Right lobe of liver (tissue), 6 donors: ENCODE data around the gene SLC13A3. TPM values are rescaled to one million over a fixed set of nuclear protein-coding genes. Genes with fewer than 3 reads are reported as not detected.
A peak's percentile ranks its signal among the peaks of the same experiment; 100 is the strongest.

Source experiments
- ATAC-seq, 4 donors: fragments of 200-7000 bp; cut with Tn5 transposase; one replicate each; pipeline ENCODE4 v1.9.1; 2020; ENCODE audit warnings: mild to moderate bottlenecking in 4 of 4, moderate library complexity in 4 of 4
- DNase-seq, 3 donors: peaks; one replicate each; pipeline ENCODE4 v3.0.0-alpha.2; 2020
- H3K27ac ChIP-seq, 3 donors: fragments of 200-600 bp; one replicate each; pipeline ENCODE4 v1.8.0; 2022
- H3K27me3 ChIP-seq, 2 donors: fragments of 200-600 bp; one replicate each; pipeline ENCODE4 v1.8.0; 2022
- H3K36me3 ChIP-seq, 4 donors: fragments of 200-600 bp; sonication (generic) in 1 of 4; one replicate each; pipeline versions ENCODE4 v1.5.1 to v1.8.0; 2017 to 2022; ENCODE audit warnings: control low read depth in 1 of 4
- H3K4me1 ChIP-seq, 4 donors: fragments of 200-600 bp; sonication (generic) in 1 of 4; one replicate each; pipeline versions ENCODE4 v1.5.1 to v1.8.0; 2017 to 2022; ENCODE audit warnings: control low read depth in 1 of 4
- H3K4me3 ChIP-seq, 3 donors: fragments of 200-600 bp; one replicate each; pipeline ENCODE4 v1.8.0; 2022
- H3K9me3 ChIP-seq, 4 donors: fragments of 200-600 bp; sonication (generic) in 1 of 4; one replicate each; pipeline versions ENCODE4 v1.5.1 to v1.8.0; 2017 to 2022; ENCODE audit warnings: control low read depth in 1 of 4
- CTCF ChIP-seq, 4 donors: fragments of 200-600 bp in 3 of 4; fragments of 450-650 bp in 1 of 4; IDR thresholded peaks; one replicate each; pipeline versions ENCODE4 v1.5.1 to v1.8.0; 2016 to 2022; ENCODE audit warnings: antibody characterized with exemption in 4 of 4, mild to moderate bottlenecking in 2 of 4
- POLR2A ChIP-seq: fragments of 450-650 bp; IDR thresholded peaks from one replicate; pipeline ENCODE4 v1.6.1; 2017; ENCODE audit warnings: antibody characterized with exemption, mild to moderate bottlenecking
- WGBS: methylation state at CpG from one replicate; pipeline ENCODE4 v1.1.6; 2018; ENCODE audit warnings: low coverage, low lambda C conversion rate; ENCODE audit not compliant: insufficient coverage; ENCODE audit errors: missing lambda C conversion rate; 5-methylcytosine and 5-hydroxymethylcytosine counted together
- intact Hi-C, 2 donors: fragments of 100-400 bp; cut with DNase I; formaldehyde crosslinking; loops; one replicate each; pipeline versions ENCODE4 v1.11.2 to v1.14.1; 2022
- total RNA-seq, 6 experiments: library from RNA; depleted of rRNA in 2 of 6; stranded (reverse); fragments of >200 nt in 2 of 6; fragmentation: NEBNext Ultra II Directional in 3 of 6; extraction: Animal tissue kit (Norgen Biotek cat#: 25700) in 3 of 6; gene quantifications; one replicate each; pipeline versions ENCODE4 v1.1.0 to v1.2.4, GENCODE V29; 2016 to 2023
- donor health status: DM: no; HTN: yes; CAD: no.
- donor health status: DM: no; HTN: no; CAD: no.
- donor health status: DM: no; HTN: no; CAD: no.
- donor health status: DM: no; HTN: yes; CAD: no.
- donor health status: DM: no; HTN: yes; CAD: no.

The SLC13A3 gene
- total RNA-seq, 6 experiments from 2014 or later, result 3.7 to 14.6 (median 9.3) TPM

DNA sequence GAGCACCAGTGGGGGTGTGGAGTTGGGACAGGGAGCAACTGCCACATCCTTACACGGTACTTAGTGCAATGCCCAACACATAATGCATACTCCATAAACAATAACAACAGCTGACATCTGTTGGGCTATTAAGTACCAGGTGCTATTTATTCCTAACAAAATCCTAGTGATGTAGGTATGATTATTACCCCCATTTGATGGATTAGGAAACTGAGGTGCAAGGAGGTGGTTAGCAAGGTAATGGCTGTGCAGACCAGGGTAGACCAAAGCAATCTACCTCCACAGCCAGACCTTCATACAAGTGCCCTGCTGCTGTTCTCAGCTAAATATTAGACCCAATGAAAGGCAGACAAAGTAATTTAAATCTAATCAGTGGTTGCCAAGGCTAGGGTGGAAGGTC lies 36.8 kb downstream of the SLC13A3 start:
- H3K27me3 ChIP-seq, result no peaks in the 10 kb centered on the region
- no peak for ATAC-seq
- no peak overlapping the region for H3K4me3 ChIP-seq
- no peaks in the 10 kb centered on the region for H3K4me1 ChIP-seq
- WGBS, result 88% methylated on average over 1 of the region's 1 CpG
- intact Hi-C loops, result no loop called here
- H3K27ac ChIP-seq, result no peak overlapping the region
- H3K9me3 ChIP-seq, result no peaks in the 10 kb centered on the region
- no peaks in the 10 kb centered on the region for H3K36me3 ChIP-seq
- no peak for DNase-seq
- no peak for TF ChIP-seq POLR2A
- no peak for TF ChIP-seq CTCF (IDR thresholded peaks at IDR 0.05)

DNA sequence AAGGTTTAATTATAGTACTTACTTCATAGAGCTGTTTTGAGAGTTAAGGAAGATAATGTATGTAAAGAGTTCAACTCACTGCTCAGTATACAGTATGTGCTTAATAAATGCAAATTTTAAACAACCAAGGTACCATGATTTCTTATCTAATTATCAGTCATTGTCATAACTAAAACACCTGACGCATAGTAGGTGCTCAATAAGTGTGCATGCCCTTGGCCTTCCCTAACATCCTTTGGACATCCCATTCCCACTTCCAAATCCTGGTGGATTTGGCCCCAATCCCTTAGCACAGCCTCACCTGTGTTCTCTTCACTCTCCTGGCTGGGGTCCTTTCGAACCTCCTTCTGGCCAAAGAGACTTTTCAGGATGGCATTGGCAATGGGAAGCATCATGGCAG lies 41.1 kb downstream of the SLC13A3 start:
- intact Hi-C loops, result no loop called here
- no peaks in the 10 kb centered on the region for H3K36me3 ChIP-seq
- WGBS, result 96% methylated on average over 2 of the region's 2 CpGs
- ATAC-seq (no peak), DNase-seq (no peak)
- H3K27me3 ChIP-seq, result no peaks in the 10 kb centered on the region
- H3K4me1 ChIP-seq, result peaks cover 0 to 14% (median 2%) of the 10 kb centered on the region in 4 donors
- no peak overlapping the region for H3K27ac ChIP-seq
- TF ChIP-seq CTCF (IDR thresholded peaks at IDR 0.05) (no peak), POLR2A (no peak)
- no peak overlapping the region for H3K4me3 ChIP-seq
- no peaks in the 10 kb centered on the region for H3K9me3 ChIP-seq

DNA sequence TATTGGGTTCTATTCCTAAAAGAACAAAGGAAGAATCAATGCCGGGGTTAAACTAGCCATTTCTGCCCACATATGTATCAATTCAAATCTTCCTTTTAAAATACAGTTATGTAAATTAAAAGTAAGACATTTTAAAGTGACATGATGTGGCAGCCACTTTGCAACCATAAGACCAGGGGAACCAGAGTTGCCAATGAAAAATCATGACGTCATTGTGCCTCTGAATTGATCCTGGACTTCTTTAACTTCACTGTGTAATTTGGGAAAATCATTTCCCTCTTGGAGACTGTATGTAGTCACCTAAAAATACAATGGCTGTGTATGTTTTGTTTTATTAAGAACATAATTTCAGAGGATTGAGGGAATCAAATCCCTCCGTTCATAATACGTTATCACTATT lies 42.2 kb downstream of the SLC13A3 start:
- WGBS, result 82% methylated on average over 4 of the region's 4 CpGs
- Histone ChIP-seq H3K9me3 (no peaks in the 10 kb centered on the region), H3K27me3 (no peaks in the 10 kb centered on the region), H3K4me3 (no peak overlapping the region), H3K4me1 (peaks cover 0 to 21% (median 5%) of the 10 kb centered on the region in 4 donors), H3K36me3 (no peaks in the 10 kb centered on the region), H3K27ac (peak overlapping the region in 1 of 3 donors; percentile 57)
- intact Hi-C loops, result no loop called here
- ATAC-seq, result no peak
- DNase-seq, result no peak
- no peak for TF ChIP-seq POLR2A
- no peak for TF ChIP-seq CTCF (IDR thresholded peaks at IDR 0.05)

DNA sequence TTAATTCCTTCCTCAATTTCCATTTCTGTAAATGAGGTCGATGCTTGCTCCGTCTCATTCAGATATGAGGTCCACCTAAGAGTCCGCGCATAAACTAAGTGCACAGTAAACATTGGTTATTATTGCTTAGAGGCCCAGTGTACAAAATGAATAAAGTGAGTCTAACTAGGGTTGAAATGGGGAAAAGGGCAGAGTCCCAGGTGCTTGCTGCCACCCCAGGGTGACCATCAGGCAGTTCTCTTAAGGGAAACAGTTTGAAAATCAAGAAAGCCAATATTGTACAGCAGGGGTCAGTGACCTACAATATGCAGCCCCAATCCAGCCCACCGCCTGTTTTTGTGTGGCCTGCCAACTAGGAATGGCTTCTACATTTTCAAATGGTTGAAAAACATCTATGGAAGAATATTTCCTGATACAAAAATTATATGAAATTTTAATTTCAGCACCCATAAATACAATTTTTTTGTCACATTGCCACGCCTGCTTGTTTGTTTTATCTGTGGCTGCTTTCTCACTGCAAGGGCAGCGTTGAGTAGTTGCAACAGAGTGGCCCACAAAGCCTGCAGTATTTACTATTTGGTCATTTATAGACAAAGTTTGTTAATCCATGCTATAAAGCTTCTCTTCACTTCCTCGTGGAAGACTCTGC lies 43.3 kb downstream of the SLC13A3 start:
- peak; percentile 57 to 77 (median 72) for ATAC-seq
- WGBS, result 57% methylated on average over 5 of the region's 8 CpGs
- DNase-seq, result no peak
- intact Hi-C loops, result no loop called here
- Histone ChIP-seq H3K4me1 (peaks cover 0 to 21% (median 5%) of the 10 kb centered on the region in 4 donors), H3K36me3 (no peaks in the 10 kb centered on the region), H3K27ac (peak overlapping the region in 1 of 3 donors; percentile 57), H3K9me3 (no peaks in the 10 kb centered on the region), H3K4me3 (no peak overlapping the region), H3K27me3 (no peaks in the 10 kb centered on the region)
- TF ChIP-seq CTCF (IDR thresholded peaks at IDR 0.05), result no peak
- TF ChIP-seq POLR2A, result no peak
